HL-60/S4 (cell line): ENCODE measurements around the gene MCC.

Experiments
- in situ Hi-C: fragments of 300-500 bp; cut with MboI; formaldehyde crosslinking; loops from 2 replicates; pipeline ENCODE4 v1.14.3; 2022; ENCODE audit warnings: low sequenced_read_pairs

Gene MCC

DNA sequence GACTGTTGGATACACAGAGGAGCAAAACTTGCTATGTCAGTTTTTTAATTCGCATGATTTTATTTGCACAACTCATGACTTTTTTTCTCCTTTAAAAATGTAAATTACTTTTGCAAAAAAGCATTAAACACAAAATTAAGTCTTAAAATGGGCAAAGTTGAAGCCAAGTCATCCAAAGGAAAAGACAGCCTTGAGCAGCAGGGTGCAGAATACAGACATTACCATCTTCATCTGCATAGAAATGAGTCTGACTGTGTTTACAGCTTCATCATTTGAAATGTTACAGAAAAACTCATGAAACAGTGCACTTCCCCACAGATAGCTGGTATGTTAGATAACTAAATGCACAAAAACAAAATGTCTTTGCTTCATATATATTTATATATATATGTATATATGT lies 154.8 kb downstream of the MCC start:
- in situ Hi-C loops = loop anchor here (25.0 kb wide), 3 partner anchors 179 to 346 kb away; partner anchors contain the start of genes DCP2 and YTHDC2

DNA sequence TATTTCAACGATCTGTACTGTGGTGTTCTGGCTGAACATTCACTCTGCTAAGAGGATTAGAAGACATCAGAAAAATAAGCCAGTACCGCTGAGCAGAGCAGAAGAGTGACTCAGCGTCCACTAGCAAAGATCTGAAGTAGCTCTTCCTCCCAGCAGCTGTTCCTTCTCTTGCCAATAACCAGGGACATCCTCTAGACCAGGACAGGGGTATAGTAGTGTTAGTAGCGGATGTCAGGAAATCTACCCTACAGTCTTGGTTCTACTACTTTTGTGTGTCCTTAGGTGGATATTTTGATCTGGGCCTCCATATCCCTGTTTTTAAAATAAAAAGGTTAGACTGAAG lies 157.1 kb downstream of the MCC start:
- in situ Hi-C loops = loop anchor here (25.0 kb wide), 3 partner anchors 181 to 344 kb away; partner anchors contain the start of genes DCP2 and YTHDC2

DNA sequence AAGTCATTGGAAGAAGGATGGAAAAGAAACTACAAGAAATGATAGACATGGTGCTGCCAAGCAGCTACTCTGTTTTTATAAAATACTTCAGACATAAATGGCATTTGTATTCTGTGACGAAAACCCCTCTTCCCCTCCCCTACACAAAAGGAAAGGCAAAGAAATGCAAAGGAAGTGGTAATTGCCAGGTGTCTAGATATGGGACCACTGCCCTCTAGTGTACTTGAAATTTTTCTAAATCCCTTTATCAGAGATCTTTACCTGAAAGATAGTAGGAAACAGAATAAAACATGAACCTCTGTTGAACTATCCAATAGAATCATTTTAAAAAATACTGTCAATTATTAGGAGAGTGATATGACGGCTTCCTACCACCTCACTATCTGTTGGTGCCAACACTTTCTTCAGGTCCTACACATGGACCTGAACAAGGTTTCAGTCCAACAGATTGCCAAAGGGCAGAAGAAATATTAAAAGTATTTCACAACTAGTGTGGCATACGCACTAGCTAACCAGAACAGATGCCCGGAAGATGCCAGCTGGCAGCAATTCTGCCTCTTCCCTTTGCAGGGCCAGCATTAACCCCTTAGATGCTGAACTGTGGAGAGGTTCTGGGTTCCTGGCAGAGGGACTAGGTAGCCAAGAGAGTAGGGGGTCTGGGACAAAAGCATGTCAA lies 157.6 kb downstream of the MCC start:
- in situ Hi-C loops = loop anchor here (25.0 kb wide), 3 partner anchors 182 to 343 kb away; partner anchors contain the start of genes DCP2 and YTHDC2

DNA sequence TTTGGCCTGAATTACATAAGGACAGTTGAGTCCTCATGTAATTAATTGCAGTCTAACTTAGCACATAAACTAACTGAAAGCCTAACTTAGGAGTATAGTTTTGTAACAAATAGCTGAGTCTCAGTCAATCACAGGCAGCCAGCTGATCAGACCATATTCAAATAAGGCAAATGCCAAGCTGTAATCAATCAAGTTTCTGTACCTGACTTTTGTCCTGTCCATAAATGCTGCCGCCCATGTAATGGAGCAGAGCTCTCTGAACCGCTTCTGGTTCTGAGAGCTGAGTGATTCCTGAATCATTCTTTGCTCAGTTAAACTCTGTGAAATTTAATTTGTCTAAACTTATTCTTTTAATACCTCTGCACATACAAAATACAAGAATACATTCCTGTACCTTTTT lies 158.3 kb downstream of the MCC start:
- in situ Hi-C loops = loop anchor here (25.0 kb wide), 3 partner anchors 182 to 343 kb away; partner anchors contain the start of genes DCP2 and YTHDC2

DNA sequence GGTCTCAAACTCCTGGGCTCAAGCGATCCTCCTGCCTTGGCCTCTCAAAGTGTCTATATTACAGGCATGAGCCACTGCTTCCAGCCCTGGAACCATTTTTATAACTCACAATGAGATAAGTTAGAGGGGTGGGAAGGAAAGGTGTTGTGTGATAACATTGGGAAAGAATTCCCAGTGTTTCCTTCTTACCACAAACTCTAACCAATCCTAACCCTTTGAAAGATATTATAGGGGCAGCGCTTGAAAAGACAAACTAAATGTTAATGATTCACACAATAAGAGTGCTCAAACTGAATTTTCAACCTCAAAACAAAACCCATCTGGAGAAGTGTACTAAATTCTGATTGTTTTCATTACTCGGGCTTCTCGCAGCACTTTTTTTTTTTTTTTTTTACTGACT lies 163.2 kb downstream of the MCC start:
- in situ Hi-C loops = loop anchor here (25.0 kb wide), 3 partner anchors 187 to 338 kb away; partner anchors contain the start of genes DCP2 and YTHDC2

DNA sequence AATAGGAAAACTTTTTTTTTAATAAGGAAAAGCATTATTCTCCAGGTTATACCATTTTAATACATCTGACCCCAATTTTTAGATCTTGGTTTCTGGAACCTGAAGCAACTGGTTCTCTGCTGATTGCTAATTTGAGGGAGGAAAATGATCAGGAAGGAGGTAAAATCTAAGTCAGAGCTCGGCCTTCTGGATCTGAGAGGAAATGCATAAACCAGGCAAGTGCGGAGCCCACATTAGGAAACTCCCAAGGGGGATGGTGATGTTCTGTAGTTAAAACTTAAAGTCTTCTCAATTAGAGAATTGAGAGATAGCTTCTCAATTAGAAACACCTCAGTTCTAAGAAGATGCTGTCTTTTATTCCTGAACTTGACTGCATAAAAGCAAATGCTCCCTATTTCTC lies 167.0 kb downstream of the MCC start:
- in situ Hi-C loops = no loop called here

DNA sequence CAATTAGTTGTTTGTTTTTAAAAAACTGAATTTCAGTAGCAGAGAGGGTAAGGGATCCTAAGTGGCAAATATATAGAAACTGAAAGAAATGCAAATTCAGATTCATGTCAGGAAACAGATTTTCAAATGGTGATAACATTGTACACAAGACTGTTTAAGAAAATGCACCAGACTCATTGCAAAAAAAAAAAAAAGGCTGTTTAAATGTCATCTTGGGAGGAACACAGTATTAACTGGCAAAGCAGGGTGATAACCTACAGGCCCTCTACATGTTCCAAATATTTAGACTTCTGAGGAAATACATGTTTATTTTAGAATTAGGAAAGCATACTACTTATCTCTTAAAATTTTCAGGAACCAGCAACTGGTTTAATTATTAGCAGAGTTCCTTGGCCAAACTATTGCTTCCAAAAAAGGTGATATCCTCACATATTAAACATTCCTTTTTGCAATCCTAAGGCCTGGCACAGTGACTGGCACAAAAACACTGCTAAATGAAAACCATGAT lies 167.9 kb downstream of the MCC start:
- in situ Hi-C loops = no loop called here

DNA sequence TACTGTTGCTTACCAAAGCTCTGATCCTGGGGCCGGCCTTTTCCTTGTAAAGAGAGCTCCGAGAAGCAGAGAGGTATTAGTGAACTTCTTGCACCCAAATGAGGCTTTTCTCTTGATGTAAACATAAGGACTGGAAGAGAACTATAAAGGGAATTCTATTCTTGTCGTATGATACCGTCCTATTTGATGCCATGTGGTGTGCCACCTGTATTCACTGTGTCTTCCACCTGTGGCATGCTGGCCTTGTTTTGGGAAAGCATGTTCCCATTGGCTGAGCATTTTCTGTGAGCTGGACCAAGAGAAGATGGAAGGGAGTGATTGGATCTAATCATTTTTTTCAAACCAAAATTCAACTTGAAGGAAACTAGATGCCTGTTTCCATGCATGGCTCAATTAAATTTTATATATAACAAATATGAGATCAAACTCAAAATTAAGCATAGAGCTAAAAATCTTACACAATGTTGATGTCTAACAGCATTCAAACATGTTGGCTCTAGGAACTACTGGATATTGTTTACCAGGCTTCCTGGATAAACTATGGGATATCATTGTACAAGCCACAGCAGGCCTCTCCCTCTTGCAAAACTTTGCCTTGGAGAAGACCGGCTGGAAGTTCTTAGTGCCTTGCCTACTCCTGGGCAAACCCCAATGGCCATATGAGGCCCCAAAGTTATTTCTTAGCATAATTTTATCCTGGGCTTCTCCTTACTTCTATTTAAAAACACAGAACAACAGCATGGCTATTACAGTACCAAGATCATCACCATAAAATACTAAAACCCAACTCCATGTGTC lies 168.8 kb downstream of the MCC start:
- in situ Hi-C loops = no loop called here

DNA sequence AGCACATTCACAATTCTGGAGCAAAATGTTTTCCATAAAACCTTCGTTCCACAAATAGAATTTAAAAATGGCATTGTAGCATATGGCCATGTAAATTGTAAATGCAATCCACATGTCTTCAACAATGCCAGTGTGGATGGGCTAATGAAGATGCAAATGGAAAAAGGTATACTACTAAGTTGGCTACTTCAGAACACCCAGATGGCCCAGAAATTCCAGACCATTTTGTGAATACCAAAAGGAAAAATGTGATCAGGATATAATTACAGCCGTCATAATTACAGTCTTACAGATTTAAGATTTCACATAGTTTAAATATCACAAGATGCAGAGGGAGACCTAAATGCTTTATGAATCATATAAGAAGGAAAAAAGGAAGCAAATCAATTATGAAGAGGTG lies 170.6 kb downstream of the MCC start:
- in situ Hi-C loops = no loop called here

DNA sequence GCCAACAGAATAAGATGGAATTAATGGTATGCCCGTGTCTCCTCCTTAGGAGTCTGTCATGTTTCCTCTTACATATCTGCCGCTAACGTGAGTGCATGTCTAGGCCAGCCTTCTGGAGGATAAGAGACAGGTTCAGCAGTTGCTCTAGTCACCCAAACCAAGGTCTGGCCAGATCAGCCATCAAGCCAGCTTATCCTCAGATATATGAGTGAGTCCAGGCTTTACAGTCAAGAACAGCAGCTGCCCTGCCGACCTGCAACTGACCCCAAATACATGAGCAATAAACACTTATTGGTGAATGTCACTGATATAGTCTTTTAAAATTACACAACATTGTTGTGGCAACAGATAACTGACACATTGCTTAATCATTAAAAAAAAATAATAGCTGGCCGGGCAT lies 177.0 kb downstream of the MCC start:
- in situ Hi-C loops = no loop called here

DNA sequence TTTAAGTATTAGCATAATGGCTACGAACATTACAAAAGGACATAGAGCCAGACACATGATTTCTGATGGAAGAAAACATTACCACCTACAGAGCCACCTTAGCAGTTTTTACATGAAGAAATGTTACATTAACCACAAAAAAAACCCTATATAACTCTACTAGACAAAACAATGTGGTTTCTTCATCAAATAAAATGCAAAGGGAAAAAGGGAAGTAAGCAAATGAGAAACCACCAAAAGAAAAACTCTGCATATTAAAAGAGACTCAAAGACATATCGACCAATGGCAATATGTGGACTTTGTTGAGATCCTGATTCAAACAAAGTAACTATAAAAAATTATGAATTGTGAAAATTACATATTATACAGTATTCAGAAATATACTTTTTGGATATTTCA lies 186.1 kb downstream of the MCC start:
- in situ Hi-C loops = no loop called here

DNA sequence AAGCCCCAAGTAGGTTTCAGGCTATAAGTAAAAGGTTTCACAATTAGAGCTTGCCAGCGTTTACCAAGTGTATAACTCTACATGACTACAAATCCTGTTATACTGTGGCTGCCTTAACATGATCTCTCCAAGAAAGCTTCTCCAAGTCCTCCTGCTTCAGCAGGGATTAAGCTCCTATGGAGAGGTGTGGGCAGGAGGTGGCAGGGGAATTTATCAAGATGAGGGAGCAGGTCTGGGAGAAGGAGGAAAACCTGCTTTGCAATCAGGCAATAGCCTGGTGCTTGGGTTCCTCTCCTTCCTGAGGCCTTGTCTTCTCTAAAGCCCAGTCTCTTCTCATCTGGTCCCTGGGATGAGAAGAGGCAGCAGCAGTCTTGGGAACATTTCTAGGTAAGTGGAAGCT lies 188.7 kb downstream of the MCC start:
- in situ Hi-C loops = no loop called here

DNA sequence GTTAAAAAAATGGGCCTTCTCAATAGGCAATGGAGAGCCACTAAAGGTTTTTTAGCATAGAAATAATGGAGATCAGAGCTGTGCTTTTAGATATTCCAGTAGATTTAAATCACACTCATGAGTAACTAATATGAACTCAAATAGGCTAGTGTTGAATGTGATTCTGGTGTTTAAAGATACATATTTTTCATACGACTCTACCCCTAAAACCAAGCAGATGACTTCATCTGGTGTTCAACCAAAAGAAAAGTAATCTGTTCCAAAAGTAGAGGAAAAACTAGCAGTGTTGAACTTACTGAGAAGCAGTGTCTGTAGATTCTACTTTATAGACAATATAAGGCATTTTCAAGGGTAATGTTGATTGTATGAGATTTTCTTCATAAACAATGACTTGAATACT lies 191.6 kb downstream of the MCC start:
- in situ Hi-C loops = no loop called here

DNA sequence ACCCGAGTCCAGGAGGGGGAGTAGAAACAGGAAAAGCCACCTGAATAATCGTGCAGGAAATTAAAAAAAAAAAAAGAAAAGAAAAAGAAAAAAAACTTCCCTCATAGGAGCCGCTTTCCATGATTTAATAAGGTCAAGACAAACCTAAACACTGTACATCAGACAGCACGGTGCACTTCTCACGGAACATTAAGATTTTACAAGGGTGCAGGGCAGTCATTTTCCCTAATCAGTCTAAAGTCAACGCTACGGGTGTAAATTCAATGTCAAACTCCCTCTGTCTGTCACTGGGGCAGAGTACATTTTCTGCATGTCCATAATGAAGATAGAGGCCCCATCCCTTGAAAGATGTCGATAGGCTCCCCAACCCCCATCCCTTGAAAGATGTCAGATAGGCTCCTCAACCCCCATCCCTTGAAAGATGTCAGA lies 193.1 kb downstream of the MCC start:
- in situ Hi-C loops = no loop called here

DNA sequence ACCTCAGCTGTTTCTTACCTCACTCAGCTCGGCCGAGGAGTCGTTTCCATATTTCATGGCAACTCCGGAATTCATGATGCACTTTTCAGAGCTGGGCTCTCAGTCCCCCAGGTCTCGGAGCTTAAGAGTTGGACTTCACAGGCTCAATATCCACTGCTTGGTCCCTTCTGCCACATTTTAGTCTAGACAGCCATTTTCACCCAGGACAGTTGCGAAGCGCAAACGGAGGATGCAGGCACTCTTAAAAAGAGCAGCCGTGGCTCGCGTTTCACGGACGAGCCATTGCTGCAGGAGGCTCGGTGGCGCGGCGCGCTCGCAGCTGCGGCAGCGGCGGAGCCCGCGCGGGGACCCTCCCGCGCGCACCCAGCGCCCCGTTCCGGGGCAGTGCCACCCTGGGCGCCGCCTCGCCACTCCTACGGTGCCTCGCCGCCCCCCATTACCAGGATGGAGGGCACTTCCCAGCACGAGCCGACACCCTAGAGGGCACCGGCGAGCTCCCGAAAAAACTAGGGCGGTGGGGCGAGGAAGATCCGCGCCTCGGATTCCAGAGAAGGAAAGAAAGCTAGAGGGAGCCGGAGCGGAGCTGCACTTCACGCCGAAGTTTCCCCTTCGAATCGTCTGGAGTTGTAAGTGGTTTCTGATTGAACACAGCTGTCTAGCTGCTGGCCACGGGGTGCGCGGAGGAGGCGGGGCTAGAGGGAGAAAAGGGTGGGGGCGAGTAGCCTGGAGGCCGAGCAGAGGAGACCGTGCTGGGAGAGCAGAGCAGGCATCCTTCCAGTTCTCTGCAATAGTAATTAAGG lies 193.7 kb downstream of the MCC start:
- in situ Hi-C loops = no loop called here

DNA sequence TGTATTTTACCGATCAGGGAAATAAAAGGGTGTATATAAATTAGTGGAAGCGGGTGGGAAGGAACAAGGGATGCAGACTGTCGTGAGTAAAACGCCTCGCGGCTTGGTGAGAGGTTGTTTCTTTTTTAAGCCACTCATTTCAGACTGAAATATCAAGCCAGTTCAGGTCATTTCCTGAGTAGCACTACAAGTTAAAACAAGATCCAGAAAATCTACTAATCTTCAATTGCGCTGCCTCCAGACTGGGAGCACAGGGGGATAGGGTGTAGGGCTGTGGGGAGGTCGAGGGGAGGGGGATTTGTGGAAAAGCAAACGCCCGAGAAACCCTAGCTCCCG lies 194.3 kb downstream of the MCC start:
- in situ Hi-C loops = no loop called here

DNA sequence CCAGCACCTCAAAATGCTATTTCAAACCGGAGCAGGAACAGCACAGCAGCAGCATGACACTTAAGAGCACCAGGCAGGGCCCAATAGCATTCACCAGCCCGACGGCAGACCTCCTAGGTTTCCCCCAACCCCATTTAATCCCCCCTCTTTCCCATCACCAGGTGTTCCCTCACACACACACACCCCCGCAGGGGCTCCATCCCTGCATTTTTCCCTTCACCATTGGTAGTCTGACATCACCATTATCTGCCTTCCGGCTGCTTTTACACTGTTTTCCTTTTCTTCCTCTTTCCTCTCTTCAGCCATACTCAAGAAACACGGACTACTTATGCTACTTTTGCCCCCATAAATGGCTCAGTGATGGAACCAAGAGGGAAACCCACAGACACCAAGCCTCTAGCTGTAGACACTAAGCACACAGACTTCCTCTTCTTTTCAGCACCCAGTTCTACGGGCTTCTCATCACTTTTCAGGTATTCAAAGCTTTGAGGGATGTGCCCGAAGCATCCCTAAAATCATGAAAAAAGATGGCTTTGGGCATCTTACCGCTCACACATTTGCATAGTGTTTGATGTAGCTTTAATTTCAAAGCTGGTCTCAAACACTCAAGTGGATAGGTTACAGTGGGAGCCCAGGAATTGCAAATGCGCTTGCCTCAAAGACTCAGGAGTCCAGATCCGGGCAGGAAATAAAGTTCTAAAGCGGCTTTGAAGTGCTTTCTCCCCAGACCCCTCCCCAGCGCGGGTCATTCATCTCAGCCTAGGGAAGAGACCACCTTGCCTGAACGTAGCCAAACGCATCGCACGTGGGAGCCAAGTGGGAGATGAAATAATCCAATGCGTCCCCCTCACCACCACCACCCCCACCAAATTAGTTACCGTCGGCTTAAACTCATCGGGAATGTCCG lies 194.9 kb downstream of the MCC start:
- in situ Hi-C loops = no loop called here

DNA sequence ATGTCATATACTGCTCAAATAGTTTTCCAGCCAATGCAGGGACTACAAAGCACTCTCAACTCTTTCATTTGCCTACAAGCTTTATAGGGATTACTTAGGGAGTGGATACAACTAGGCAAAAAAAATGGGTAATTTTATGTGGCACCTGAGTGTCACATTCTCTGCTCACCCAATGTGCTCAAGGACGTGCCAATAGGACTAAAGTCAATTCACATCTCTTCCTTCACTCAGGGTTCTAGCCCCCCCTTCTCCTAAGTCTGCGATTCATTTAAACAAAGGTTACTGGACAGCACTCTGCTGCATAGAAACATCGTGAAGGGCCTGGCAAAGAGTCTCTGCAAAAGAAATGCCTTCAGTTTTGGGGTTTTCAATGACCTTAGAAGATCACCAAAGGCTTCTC lies 195.8 kb downstream of the MCC start:
- in situ Hi-C loops = no loop called here

DNA sequence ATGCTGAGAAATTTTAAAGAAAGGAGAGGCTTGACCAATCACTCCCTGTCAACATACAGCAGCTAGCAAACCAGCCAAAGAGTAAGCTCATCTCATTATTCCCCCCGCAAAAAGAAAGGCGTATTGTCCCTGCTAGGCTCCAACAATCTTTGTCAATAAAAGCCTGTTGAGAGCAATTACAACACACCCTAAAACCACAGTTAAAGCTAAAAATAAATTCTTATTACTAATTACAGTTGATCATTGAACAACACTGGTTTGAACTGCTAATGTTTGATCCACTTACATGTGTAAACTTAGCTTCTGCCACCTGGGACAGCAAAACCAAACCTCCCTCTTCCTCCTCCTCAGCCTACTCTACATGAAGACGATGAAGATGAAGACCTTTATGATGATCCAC lies 204.7 kb downstream of the MCC start:
- in situ Hi-C loops = no loop called here

DNA sequence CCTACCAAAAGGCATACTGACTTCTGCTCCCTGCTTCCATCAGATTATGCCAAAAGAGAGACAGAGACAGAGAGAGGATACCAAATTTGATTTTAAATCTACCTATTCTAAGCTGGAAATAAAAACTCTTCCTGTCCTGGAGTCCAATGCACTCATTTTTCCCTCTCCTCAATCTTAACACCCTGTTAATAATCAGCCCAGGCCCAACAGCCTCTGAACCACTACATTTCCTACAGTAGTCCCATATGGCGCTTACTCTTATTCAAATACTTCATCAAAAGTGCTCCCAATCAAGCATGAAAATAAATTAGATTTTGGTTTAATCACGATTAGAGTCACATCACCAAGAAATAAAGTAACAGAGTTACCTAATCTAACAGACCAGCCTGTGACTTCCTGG lies 205.8 kb downstream of the MCC start:
- in situ Hi-C loops = no loop called here
